Heart left ventricle (tissue), 16 donors: ENCODE measurements around the gene DHX29. TPM values are rescaled to one million over a fixed set of nuclear protein-coding genes. Genes with fewer than 3 reads are reported as not detected.

ENCODE experiments used
- ATAC-seq, 4 donors: fragments of 200-7000 bp; cut with Tn5 transposase; one replicate each; pipeline ENCODE4 v1.9.1; 2020 to 2022; ENCODE audit warnings: moderate library complexity in 4 of 4, mild to moderate bottlenecking in 3 of 4, moderate number of reproducible peaks in 1 of 4
- DNase-seq, 5 donors: peaks; one replicate each; pipeline ENCODE4 v3.0.0-alpha.2; 2020
- H3K27ac ChIP-seq, 12 donors: fragments of 200-600 bp; sonication (generic) in 4 of 12; one replicate each; pipeline versions ENCODE4 v1.5.0 to v1.8.0; 2016 to 2022; ENCODE audit warnings: mild to moderate bottlenecking in 2 of 12
- H3K27me3 ChIP-seq, 9 donors: fragments of 200-600 bp; sonication (generic) in 2 of 9; one replicate each; pipeline versions ENCODE4 v1.5.1 to v1.8.0; 2016 to 2022; ENCODE audit warnings: mild to moderate bottlenecking in 3 of 9
- H3K36me3 ChIP-seq, 9 donors: fragments of 200-600 bp; sonication (generic) in 2 of 9; one replicate each; pipeline versions ENCODE4 v1.5.0 to v1.8.0; 2018 to 2022; ENCODE audit warnings: mild to moderate bottlenecking in 2 of 9
- H3K4me1 ChIP-seq, 12 donors: fragments of 200-600 bp; sonication (generic) in 4 of 12; one replicate each; pipeline versions ENCODE4 v1.5.0 to v1.8.0; 2016 to 2022; ENCODE audit warnings: mild to moderate bottlenecking in 3 of 12
- H3K4me3 ChIP-seq, 12 donors: fragments of 200-600 bp; sonication (generic) in 4 of 12; one replicate each; pipeline versions ENCODE4 v1.5.0 to v1.8.0; 2017 to 2022; ENCODE audit warnings: mild to moderate bottlenecking in 9 of 12, moderate library complexity in 4 of 12
- H3K9me3 ChIP-seq, 12 donors: fragments of 200-600 bp; sonication (generic) in 4 of 12; one replicate each; pipeline versions ENCODE4 v1.5.0 to v1.8.0; 2016 to 2022; ENCODE audit warnings: mild to moderate bottlenecking in 1 of 12
- CTCF ChIP-seq, 12 donors: fragments of 200-600 bp; sonication (generic) in 4 of 12; IDR thresholded peaks; one replicate each; pipeline versions ENCODE4 v1.5.0 to v1.8.0; 2018 to 2022; ENCODE audit warnings: antibody characterized with exemption in 12 of 12, mild to moderate bottlenecking in 5 of 12
- POLR2A ChIP-seq, 2 donors: fragments of 450-650 bp; IDR thresholded peaks; one replicate each; pipeline ENCODE4 v1.6.1; 2017; ENCODE audit warnings: antibody characterized with exemption in 2 of 2, mild to moderate bottlenecking in 2 of 2, moderate library complexity in 2 of 2
- WGBS, 4 donors: extraction: QIAGEN DNeasy Blood & Tissue Kit in 2 of 4; methylation state at CpG; one replicate each; pipeline versions ENCODE4 v1.1.5 to v1.1.7; 2013 to 2018; 5-methylcytosine and 5-hydroxymethylcytosine counted together
- intact Hi-C, 10 donors: fragments of 100-400 bp; cut with DNase I; formaldehyde crosslinking; loops; one replicate each; pipeline versions ENCODE4 v1.11.1 to v1.14.2; 2022
- polyA plus RNA-seq, 2 donors: library from polyadenylated mRNA; stranded (reverse); fragments of 200-250 nt; gene quantifications; one replicate each; pipeline ENCODE4 v1.2.3, GENCODE V29; 2013
- total RNA-seq, 9 donors: library from RNA; depleted of rRNA in 2 of 9; stranded (reverse); fragments of >200 nt in 2 of 9; fragmentation: NEBNext Ultra II Directional in 3 of 9; extraction: Animal tissue kit (Norgen Biotek cat#: 25700) in 3 of 9; gene quantifications; one replicate each; pipeline versions ENCODE4 v1.1.0 to v1.2.4, GENCODE V29; 2016 to 2023
- donor health status: ischemic (EF 13 %, LVEDD 7.1; RV severe dilation, severe dysfunction).
- donor health status: healthy with polysubstance abuse.
- donor health status: DM: no; HTN: yes; CAD: no.
- donor health status: DM: no; HTN: no; CAD: no.
- donor health status: ischemic (EF 25% LVEDD 6.9; RV normal size, moderate dysfunction).
- donor health status: ischemic (EF 25% LVEDD 5.7; RV mildly dilated, moderate dysfunction).
- donor health status: healthy.
- donor health status: DM: yes; HTN: yes; CAD: no.
- donor health status: ischemic (EF 35%, LVEDD 5.7; RV mildly dilated, moderate dysfunction).
- donor health status: nonischemic (EF 11% LVEDD 7.7; RV severe dilation, severe dysfunction).
- donor health status: DM: yes; HTN: yes; CAD: no.
- donor health status: PGD.
- donor health status: ischemic (EF 29% LVEDD 5.4; RV normal size, mild dysfunction).
- donor health status: nonischemic (EF 23%, LVEDD 6.1; RV moderate dilation, normal function).

The DHX29 gene
- total and polyA plus RNA-seq, 11 donors, result 5.1 to 26.8 (median 22.1) TPM

DNA sequence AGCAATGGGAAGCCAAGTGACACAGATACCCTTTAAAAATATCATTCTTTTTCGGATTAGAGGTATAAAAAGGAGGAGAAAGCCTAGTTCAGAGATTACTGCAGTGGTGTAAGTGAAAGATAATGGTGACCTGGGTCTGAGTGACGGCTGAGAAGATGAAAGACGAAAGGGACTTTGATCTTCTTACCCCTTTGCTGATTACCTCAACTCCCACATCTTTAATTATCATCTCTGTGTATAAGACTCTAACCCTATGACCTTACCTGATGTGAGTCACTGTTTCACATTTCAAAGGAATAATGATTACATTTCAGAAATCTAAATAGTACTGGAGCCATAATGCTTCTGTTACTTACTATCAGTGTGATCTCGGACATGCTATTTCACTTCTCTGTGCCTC, 52.7 kb downstream of the DHX29 start:
- intact Hi-C loops, result no loop called here
- Histone ChIP-seq H3K9me3 (no peaks in the 10 kb centered on the region), H3K36me3 (peaks cover 0 to 61% (median 54%) of the 10 kb centered on the region in 9 donors), H3K4me3 (no peak overlapping the region), H3K27ac (no peak overlapping the region), H3K4me1 (no peaks in the 10 kb centered on the region), H3K27me3 (no peaks in the 10 kb centered on the region)
- no peak for TF ChIP-seq POLR2A (IDR thresholded peaks at IDR 0.05)
- TF ChIP-seq CTCF (IDR thresholded peaks at IDR 0.05), result no peak
- DNase-seq (no peak), ATAC-seq (no peak)
- WGBS, 4 donors, result 89 to 96% (median 90%) methylated on average over 4 of the region's 4 CpGs

DNA sequence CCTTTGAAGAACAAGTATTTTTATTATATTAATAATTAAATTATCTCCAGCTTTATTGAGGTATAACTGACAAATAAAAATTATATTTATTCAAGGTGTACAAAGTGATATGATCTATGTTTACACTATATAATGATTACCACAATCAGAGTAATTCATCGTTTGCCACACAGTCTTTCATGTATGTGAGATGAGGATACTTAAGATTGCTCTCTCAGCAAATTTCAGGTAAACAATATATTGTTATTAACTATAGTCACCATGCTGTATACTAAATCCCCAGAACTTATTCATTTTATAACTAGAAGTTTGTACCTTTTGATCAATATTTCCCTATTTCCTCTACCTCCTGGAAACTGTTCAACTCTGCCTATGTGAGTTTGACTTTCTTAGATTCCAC, 57.4 kb downstream of the DHX29 start:
- TF ChIP-seq POLR2A (IDR thresholded peaks at IDR 0.05), result no peak
- no peak for TF ChIP-seq CTCF (IDR thresholded peaks at IDR 0.05)
- Histone ChIP-seq H3K4me3 (no peak overlapping the region), H3K36me3 (peaks cover 0 to 14% (median 7%) of the 10 kb centered on the region in 9 donors), H3K27ac (no peak overlapping the region), H3K4me1 (no peaks in the 10 kb centered on the region), H3K9me3 (peaks cover 0 to 19% (median 11%) of the 10 kb centered on the region in 12 donors), H3K27me3 (no peaks in the 10 kb centered on the region)
- intact Hi-C loops, result no loop called here
- DNase-seq (no peak), ATAC-seq (no peak)
- 78 to 87% (median 82%) methylated on average over 1 of the region's 1 CpG for WGBS, 4 donors

- intact Hi-C loops, result no loop called here
- no peak for ATAC-seq
- DNase-seq, result no peak
- Histone ChIP-seq H3K9me3 (no peaks in the 10 kb centered on the region), H3K4me3 (no peak overlapping the region), H3K36me3 (no peaks in the 10 kb centered on the region), H3K4me1 (no peaks in the 10 kb centered on the region), H3K27ac (no peak overlapping the region), H3K27me3 (peaks cover 0 to 69% (median 1%) of the 10 kb centered on the region in 9 donors)
- no peak for TF ChIP-seq POLR2A (IDR thresholded peaks at IDR 0.05)
- no peak for TF ChIP-seq CTCF (IDR thresholded peaks at IDR 0.05)
- 54 to 67% (median 58%) methylated on average over 4 of the region's 4 CpGs for WGBS, 4 donors
Measured at GRCh38 chr5:55241746-55242145, 65.7 kb downstream of the DHX29 start.

DNA sequence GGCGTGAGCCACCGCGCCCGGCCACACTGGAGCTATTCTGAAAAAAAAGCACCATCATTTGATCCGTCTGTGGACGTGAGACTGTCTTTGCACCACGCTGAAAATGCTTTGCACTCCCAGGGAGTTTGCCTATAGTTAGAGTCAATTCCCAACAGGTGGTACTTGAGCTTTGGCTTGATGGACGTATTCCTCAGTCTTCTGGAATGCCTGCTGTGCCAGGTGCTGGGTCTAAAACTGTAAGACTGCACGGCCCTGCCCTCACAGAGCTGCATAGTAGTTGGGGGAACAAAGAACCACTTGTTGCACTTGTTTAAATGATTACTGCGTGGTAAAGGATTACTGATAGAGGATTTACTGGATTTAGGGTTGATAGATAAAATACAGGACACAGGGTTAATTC, 70.7 kb downstream of the DHX29 start:
- ATAC-seq, result no peak
- WGBS, 4 donors, result 77 to 84% (median 82%) methylated on average over 10 of the region's 10 CpGs
- TF ChIP-seq CTCF (IDR thresholded peaks at IDR 0.05) (no peak), POLR2A (IDR thresholded peaks at IDR 0.05) (no peak)

More for the DNA sequence above, 70.7 kb downstream of the DHX29 start:
- no peaks in the 10 kb centered on the region for H3K36me3 ChIP-seq
- peaks cover 17 to 92% (median 45%) of the 10 kb centered on the region in 9 donors for H3K27me3 ChIP-seq
- peaks cover 6 to 29% (median 26%) of the 10 kb centered on the region in 12 donors for H3K4me1 ChIP-seq
- H3K27ac ChIP-seq, result no peak overlapping the region
- intact Hi-C loops, result loop anchor here in 1 of 10 donors (10.0 kb wide), 1 partner anchor 62 kb away; the partner anchor contains the start of gene CDC20B
- H3K9me3 ChIP-seq, result no peaks in the 10 kb centered on the region
- H3K4me3 ChIP-seq, result no peak overlapping the region
- DNase-seq, result no peak
